Fibroblast of lung (primary cell): ENCODE measurements around the gene MEMO1. TPM values are rescaled to one million over a fixed set of nuclear protein-coding genes. Genes with fewer than 3 reads are reported as not detected.
"Not testable (repeated sequence)": the region's sequence is repeated elsewhere in the genome, so short reads cannot be mapped to it uniquely, and the experiment has no call there.

Experiments used
- DNase-seq, 2 donors: peaks; one replicate each; pipeline versions ENCODE4 v3.0.0 to v3.0.0-alpha.2; 2010; ENCODE audit warnings: low read depth in 2 of 2
- H2AFZ ChIP-seq: 2 replicates; pipeline ENCODE4 v1.5.1; 2012; ENCODE audit warnings: low read length, control low read depth, inconsistent platforms
- H3K27ac ChIP-seq: 2 replicates; pipeline ENCODE4 v1.5.1; 2011; ENCODE audit warnings: low read length, control low read depth; ENCODE audit not compliant: insufficient read depth
- H3K27me3 ChIP-seq: 2 replicates; pipeline ENCODE4 v1.5.1; 2011; ENCODE audit warnings: mild to moderate bottlenecking, low read length; ENCODE audit not compliant: control insufficient read depth, insufficient read depth
- H3K36me3 ChIP-seq: 2 replicates; pipeline ENCODE4 v1.5.1; 2011; ENCODE audit warnings: low read length; ENCODE audit not compliant: control insufficient read depth, insufficient read depth
- H3K4me1 ChIP-seq: 2 replicates; pipeline ENCODE4 v1.5.1; 2011; ENCODE audit warnings: low read length; ENCODE audit not compliant: control insufficient read depth, insufficient read depth; ENCODE audit errors: extremely low read depth
- H3K4me2 ChIP-seq: 2 replicates; pipeline ENCODE4 v1.5.1; 2011; ENCODE audit warnings: low read length, control low read depth; ENCODE audit not compliant: insufficient read depth; ENCODE audit errors: extremely low read depth
- H3K4me3 ChIP-seq, 4 experiments: fragments of 200-600 bp in 1 of 4; sonication (generic) in 1 of 4; replicated peaks in 1 of 4; 2 replicates each; pipeline ENCODE4 v1.5.1; 2011 to 2016; ENCODE audit warnings: low read length in 4 of 4, low read depth in 3 of 4, mild to moderate bottlenecking in 3 of 4, control low read depth in 2 of 4, inconsistent platforms in 1 of 4, mixed read lengths in 1 of 4; ENCODE audit not compliant: insufficient read depth in 1 of 4; ENCODE audit errors: control extremely low read depth in 1 of 4
- H3K79me2 ChIP-seq: 2 replicates; pipeline ENCODE4 v1.5.1; 2012; ENCODE audit warnings: mild to moderate bottlenecking, low read length, inconsistent platforms; ENCODE audit not compliant: control insufficient read depth, insufficient read depth
- H3K9ac ChIP-seq: 2 replicates; pipeline ENCODE4 v1.5.1; 2011; ENCODE audit warnings: mild to moderate bottlenecking, low read length, control low read depth; ENCODE audit not compliant: insufficient read depth
- H3K9me3 ChIP-seq: 2 replicates; pipeline ENCODE4 v1.5.1; 2012; ENCODE audit warnings: low read depth, low read length; ENCODE audit not compliant: control insufficient read depth, insufficient read depth
- H4K20me1 ChIP-seq: 2 replicates; pipeline ENCODE4 v1.5.1; 2011; ENCODE audit warnings: low read length; ENCODE audit not compliant: control insufficient read depth, insufficient read depth; ENCODE audit errors: extremely low read depth
- CTCF ChIP-seq, 2 donors: IDR thresholded peaks in 1 of 2; conservative IDR thresholded peaks in 1 of 2; 1 replicate in 1 of 2; 2 replicates in 1 of 2; pipeline ENCODE4 v1.5.1; 2011 to 2012; ENCODE audit warnings: low read length in 2 of 2, control low read depth in 1 of 2, inconsistent platforms in 1 of 2, low read depth in 1 of 2, mild to moderate bottlenecking in 1 of 2
- EZH2 ChIP-seq: IDR thresholded peaks from 2 replicates; pipeline ENCODE4 v1.5.1; 2012; ENCODE audit warnings: low read length, control low read depth, mild to moderate bottlenecking; ENCODE audit errors: missing control alignments
- polyA plus RNA-seq, 2 donors: library from polyadenylated mRNA; depleted of rRNA in 1 of 2; stranded (reverse) in 1 of 2; unstranded in 1 of 2; fragments of >200 nt; gene quantifications; 2 replicates each; pipeline ENCODE4 v1.2.1, GENCODE V29; 2011 to 2012; ENCODE audit warnings: missing spikeins in 1 of 2
- total RNA-seq: library from RNA; depleted of rRNA; stranded (reverse); fragments of >200 nt; gene quantifications from 2 replicates; pipeline ENCODE4 v1.2.1, GENCODE V29; 2014

MEMO1 gene
- total and polyA plus RNA-seq, 2 donors (not counting 1 experiment from before 2014, with no cell fraction given): 34.0 to 64.2 TPM

- H3K36me3 ChIP-seq: no peaks in the 10 kb centered on the region
- no peaks in the 10 kb centered on the region for H3K27me3 ChIP-seq
- H3K4me1 ChIP-seq: no peaks in the 10 kb centered on the region
- no peaks in the 10 kb centered on the region for H3K79me2 ChIP-seq
- no peaks in the 10 kb centered on the region for H3K9me3 ChIP-seq
- no peak for DNase-seq
- no peak for TF ChIP-seq EZH2
- TF ChIP-seq CTCF (conservative IDR thresholded peaks at IDR 0.05 in 1 of 2, IDR thresholded peaks at IDR 0.05 in 1 of 2; ENCODE audit: low read depth in 1 of 2, low read length in 2 of 2): no peak
- H3K9ac ChIP-seq: no peak overlapping the region
- H2AFZ ChIP-seq: no peak overlapping the region
- H3K4me3 ChIP-seq: no peak overlapping the region
- no peak overlapping the region for H3K27ac ChIP-seq
- H3K4me2 ChIP-seq: no peak overlapping the region
- H4K20me1 ChIP-seq: no peaks in the 10 kb centered on the region
Measured at GRCh38 chr2:31853521-31853920, 157.3 kb downstream of the MEMO1 start.

GRCh38 chr2:31842150-31842549 is 168.7 kb downstream of the MEMO1 start:
- not testable (repeated sequence) for H4K20me1 ChIP-seq, H3K9me3 ChIP-seq, H3K4me2 ChIP-seq, H3K4me1 ChIP-seq, H3K27ac ChIP-seq, H3K4me3 ChIP-seq, DNase-seq, H3K36me3 ChIP-seq, H3K27me3 ChIP-seq, H3K79me2 ChIP-seq, H3K9ac ChIP-seq, H2AFZ ChIP-seq

GRCh38 chr2:31835450-31835849 is 175.4 kb downstream of the MEMO1 start:
- DNase-seq: no peak
- no peaks in the 10 kb centered on the region for H3K79me2 ChIP-seq
- no peaks in the 10 kb centered on the region for H3K4me1 ChIP-seq
- no peaks in the 10 kb centered on the region for H3K27me3 ChIP-seq
- H2AFZ ChIP-seq: no peak overlapping the region
- no peak overlapping the region for H3K4me3 ChIP-seq
- no peaks in the 10 kb centered on the region for H3K9me3 ChIP-seq
- no peak overlapping the region for H3K9ac ChIP-seq
- H3K36me3 ChIP-seq: no peaks in the 10 kb centered on the region
- H4K20me1 ChIP-seq: no peaks in the 10 kb centered on the region
- no peak overlapping the region for H3K4me2 ChIP-seq
- H3K27ac ChIP-seq: no peak overlapping the region
- TF ChIP-seq CTCF (conservative IDR thresholded peaks at IDR 0.05 in 1 of 2, IDR thresholded peaks at IDR 0.05 in 1 of 2; ENCODE audit: low read depth in 1 of 2, low read length in 2 of 2) (no peak), EZH2 (no peak)

- no peak for TF ChIP-seq EZH2
- TF ChIP-seq CTCF (conservative IDR thresholded peaks at IDR 0.05 in 1 of 2, IDR thresholded peaks at IDR 0.05 in 1 of 2; ENCODE audit: low read depth in 1 of 2, low read length in 2 of 2): no peak
- no peaks in the 10 kb centered on the region for H3K27me3 ChIP-seq
- no peaks in the 10 kb centered on the region for H3K4me1 ChIP-seq
- no peaks in the 10 kb centered on the region for H4K20me1 ChIP-seq
- no peak overlapping the region for H2AFZ ChIP-seq
- H3K4me3 ChIP-seq: no peak overlapping the region
- DNase-seq: no peak
- no peak overlapping the region for H3K9ac ChIP-seq
- H3K36me3 ChIP-seq: no peaks in the 10 kb centered on the region
- no peak overlapping the region for H3K27ac ChIP-seq
- H3K4me2 ChIP-seq: no peak overlapping the region
- no peaks in the 10 kb centered on the region for H3K9me3 ChIP-seq
- H3K79me2 ChIP-seq: no peaks in the 10 kb centered on the region
Measured at GRCh38 chr2:31832363-31832762, 178.4 kb downstream of the MEMO1 start.
